GM12878 (cell line): ENCODE data around the gene PARM1. TPM values are rescaled to one million over a fixed set of nuclear protein-coding genes. Genes with fewer than 3 reads are reported as not detected.

ENCODE experiments used
- CBX5 ChIP-seq: sonication (generic); IDR thresholded peaks from 2 replicates; pipeline ENCODE4 v1.6.1; 2016; ENCODE audit warnings: low read depth, moderate library complexity, mild to moderate bottlenecking, inconsistent platforms
- CEBPZ ChIP-seq: fragments of 150-350 bp; IDR thresholded peaks from 2 replicates; pipeline ENCODE4 v1.6.1; 2016; ENCODE audit warnings: low read depth, low read length
- PKNOX1 ChIP-seq: fragments of 450-650 bp; IDR thresholded peaks from 2 replicates; pipeline ENCODE4 v1.6.1; 2016; ENCODE audit warnings: mild to moderate bottlenecking
- RUNX3 ChIP-seq: IDR thresholded peaks from 2 replicates; pipeline ENCODE4 v1.6.1; 2012; ENCODE audit warnings: low read length, inconsistent platforms
- polyA plus RNA-seq, 11 experiments: library from polyadenylated mRNA; depleted of rRNA in 4 of 11; unstranded in 6 of 11; stranded (reverse) in 5 of 11; fragments of >200 nt; fragmentation: Nextera tagmentation in 4 of 11; fragmentation: Illumina TruSeq in 1 of 11; extraction: Ambion mirVana in 4 of 11; extraction: Trizol in 1 of 11; gene quantifications; 1 replicate in 1 of 11; 2 replicates in 10 of 11; pipeline versions ENCODE4 v1.2.1 to v1.2.3, GENCODE V29; 2011 to 2016; ENCODE audit warnings: inconsistent platforms in 2 of 11, missing spikeins in 2 of 11, low read depth in 1 of 11
- total RNA-seq, 4 experiments: library from RNA; depleted of rRNA in 3 of 4; stranded (reverse); fragments of >200 nt in 3 of 4; fragmentation: Illumina TruSeq in 1 of 4; extraction: Trizol in 1 of 4; gene quantifications; 2 replicates each; pipeline versions ENCODE4 v1.2.1 to v1.2.3, GENCODE V29; 2013 to 2021
- TF ChIP-seq, protein P1 (sequence below): fragments of 450-650 bp; formaldehyde crosslinking; IDR thresholded peaks from 2 replicates; pipeline ENCODE4 v1.4.0; 2022; ENCODE audit warnings: mild to moderate bottlenecking, moderate library complexity

The PARM1 gene
- total and polyA plus RNA-seq, 10 of the 15 experiments (the other 5 are each of a cell fraction or from before 2014, with no cell fraction given), result 13.9 to 56.2 (median 41.3) TPM

DNA sequence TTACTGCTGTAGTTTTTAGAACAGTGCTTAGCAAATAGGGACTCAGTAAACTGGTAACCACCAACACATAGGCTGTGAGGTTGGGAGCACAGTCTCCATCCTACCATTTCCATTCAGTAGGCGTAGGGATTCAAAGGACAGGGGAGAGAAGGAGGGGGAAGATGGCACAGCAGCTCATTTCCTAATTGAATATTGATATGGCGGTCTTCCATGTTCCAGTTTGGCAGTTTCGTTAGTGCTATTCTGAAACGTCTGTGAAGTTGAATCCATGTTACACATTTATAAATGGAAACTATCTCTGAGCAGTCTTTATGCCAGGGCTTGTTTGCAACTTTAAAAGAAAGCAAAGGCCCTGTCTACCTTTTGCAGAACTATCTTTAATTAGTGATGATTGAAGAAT is 105.5 kb downstream of the PARM1 start (continued):
- TF ChIP-seq CEBPZ (no peak), CBX5 (no peak), PKNOX1 (no peak), RUNX3 (no peak)
- TF ChIP-seq, protein P1, sequence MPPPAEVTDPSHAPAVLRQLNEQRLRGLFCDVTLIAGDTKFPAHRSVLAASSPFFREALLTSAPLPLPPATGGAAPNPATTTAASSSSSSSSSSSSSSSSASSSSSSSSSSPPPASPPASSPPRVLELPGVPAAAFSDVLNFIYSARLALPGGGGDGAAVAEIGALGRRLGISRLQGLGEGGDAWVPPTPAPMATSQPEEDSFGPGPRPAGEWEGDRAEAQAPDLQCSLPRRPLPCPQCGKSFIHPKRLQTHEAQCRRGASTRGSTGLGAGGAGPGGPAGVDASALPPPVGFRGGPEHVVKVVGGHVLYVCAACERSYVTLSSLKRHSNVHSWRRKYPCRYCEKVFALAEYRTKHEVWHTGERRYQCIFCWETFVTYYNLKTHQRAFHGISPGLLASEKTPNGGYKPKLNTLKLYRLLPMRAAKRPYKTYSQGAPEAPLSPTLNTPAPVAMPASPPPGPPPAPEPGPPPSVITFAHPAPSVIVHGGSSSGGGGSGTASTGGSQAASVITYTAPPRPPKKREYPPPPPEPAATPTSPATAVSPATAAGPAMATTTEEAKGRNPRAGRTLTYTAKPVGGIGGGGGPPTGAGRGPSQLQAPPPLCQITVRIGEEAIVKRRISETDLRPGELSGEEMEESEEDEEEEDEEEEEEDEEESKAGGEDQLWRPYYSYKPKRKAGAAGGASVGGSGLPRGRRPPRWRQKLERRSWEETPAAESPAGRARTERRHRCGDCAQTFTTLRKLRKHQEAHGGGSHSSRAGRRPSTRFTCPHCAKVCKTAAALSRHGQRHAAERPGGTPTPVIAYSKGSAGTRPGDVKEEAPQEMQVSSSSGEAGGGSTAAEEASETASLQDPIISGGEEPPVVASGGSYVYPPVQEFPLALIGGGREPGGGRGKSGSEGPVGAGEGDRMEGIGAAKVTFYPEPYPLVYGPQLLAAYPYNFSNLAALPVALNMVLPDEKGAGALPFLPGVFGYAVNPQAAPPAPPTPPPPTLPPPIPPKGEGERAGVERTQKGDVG (CRISPR knock-in tag), result no peak
